IMR-90 (cell line): ENCODE measurements around the gene DOCK9. TPM values are rescaled to one million over a fixed set of nuclear protein-coding genes. Genes with fewer than 3 reads are reported as not detected.

Experiments used
- ATAC-seq: fragments of 200-7000 bp; cut with Tn5 transposase; 2 replicates; pipeline ENCODE4 v1.9.1; 2020; ENCODE audit warnings: low read depth, mild to moderate bottlenecking, moderate library complexity
- BruUV-seq: library from RNA; stranded (reverse); fragments of 400-500 nt; replicated peaks from 2 replicates; lab custom pipeline; 2021; lab: Mats Ljungman, UMichigan
- CTCF ChIA-PET: fragments of 300-600 bp; formaldehyde crosslinking; extraction: SDS; loops from one replicate; lab custom pipeline; 2021; ENCODE audit warnings: antibody characterized with exemption; lab: Yijun Ruan, JAX
- POLR2A ChIA-PET: fragments of 300-600 bp; sonication (Branson Sonifier 250); formaldehyde crosslinking; loops from one replicate; lab custom pipeline; 2022; ENCODE audit warnings: antibody characterized with exemption; ENCODE audit not compliant: unreplicated experiment; lab: Charles Lee
- DNase-seq: peaks from one replicate; pipeline ENCODE4 v3.0.0; 2013
- H2AFZ ChIP-seq: replicated peaks from 2 replicates; pipeline ENCODE3; 2013; ENCODE audit warnings: low read length, mild to moderate bottlenecking; ENCODE audit not compliant: poor library complexity
- H2AK5ac ChIP-seq: 2 replicates; pipeline ENCODE4 v1.6.1; 2013; ENCODE audit warnings: low read depth, low read length, inconsistent platforms
- H2AK9ac ChIP-seq: replicated peaks from 2 replicates; pipeline ENCODE3; 2013; ENCODE audit warnings: mild to moderate bottlenecking, low read depth, low read length, moderate library complexity; ENCODE audit not compliant: poor library complexity
- H2BK120ac ChIP-seq: 2 replicates; pipeline ENCODE4 v1.6.1; 2013; ENCODE audit warnings: low read depth, low read length, inconsistent platforms
- H2BK15ac ChIP-seq: 3 replicates; pipeline ENCODE4 v1.6.1; 2013; ENCODE audit warnings: low read depth, low read length, inconsistent platforms
- H2BK20ac ChIP-seq: 2 replicates; pipeline ENCODE4 v1.6.1; 2013; ENCODE audit warnings: low read depth, mild to moderate bottlenecking, inconsistent platforms, low read length, moderate library complexity
- H2BK5ac ChIP-seq: 2 replicates; pipeline ENCODE4 v1.6.1; 2013; ENCODE audit warnings: mild to moderate bottlenecking, low read depth, low read length, inconsistent platforms; ENCODE audit not compliant: poor library complexity, severe bottlenecking
- H3K14ac ChIP-seq: replicated peaks from 2 replicates; pipeline ENCODE4 v1.6.1; 2013; ENCODE audit warnings: low read depth, low read length, inconsistent platforms
- H3K18ac ChIP-seq: 2 replicates; pipeline ENCODE4 v1.6.1; 2013; ENCODE audit warnings: low read depth, low read length, control low read depth
- H3K23ac ChIP-seq: 2 replicates; pipeline ENCODE4 v1.6.1; 2013; ENCODE audit warnings: low read depth, low read length, inconsistent platforms
- H3K27ac ChIP-seq: 2 replicates; pipeline ENCODE4 v1.5.1; 2013; ENCODE audit warnings: mild to moderate bottlenecking, control low read depth, low read length; ENCODE audit not compliant: insufficient read depth
- H3K27me3 ChIP-seq: 2 replicates; pipeline ENCODE4 v1.6.1; 2013; ENCODE audit warnings: low read length; ENCODE audit not compliant: control insufficient read depth, insufficient read depth
- H3K36me3 ChIP-seq: 2 replicates; pipeline ENCODE4 v1.6.1; 2013; ENCODE audit warnings: low read length, mixed read lengths; ENCODE audit not compliant: control insufficient read depth, insufficient read depth
- H3K4ac ChIP-seq: 2 replicates; pipeline ENCODE4 v1.6.1; 2013; ENCODE audit warnings: low read depth, low read length, inconsistent platforms
- H3K4me1 ChIP-seq: 2 replicates; pipeline ENCODE4 v1.6.1; 2013; ENCODE audit warnings: low read length, mixed read lengths; ENCODE audit not compliant: control insufficient read depth, insufficient read depth
- H3K4me2 ChIP-seq: 2 replicates; pipeline ENCODE4 v1.6.1; 2013; ENCODE audit warnings: low read depth, mild to moderate bottlenecking, control low read depth, low read length, moderate library complexity
- H3K4me3 ChIP-seq: 2 replicates; pipeline ENCODE4 v1.5.1; 2013; ENCODE audit warnings: low read depth, mild to moderate bottlenecking, control low read depth, low read length, moderate library complexity; ENCODE audit not compliant: insufficient read depth
- H3K56ac ChIP-seq: 2 replicates; pipeline ENCODE4 v1.6.1; 2013; ENCODE audit warnings: low read length, inconsistent platforms; ENCODE audit not compliant: insufficient read depth; ENCODE audit errors: extremely low read depth
- H3K79me1 ChIP-seq, 2 experiments: 2 replicates each; pipeline ENCODE4 v1.6.1; 2013; ENCODE audit warnings: low read length in 2 of 2, inconsistent platforms in 1 of 2, low read depth in 1 of 2
- H3K9ac ChIP-seq: 2 replicates; pipeline ENCODE4 v1.6.1; 2013; ENCODE audit warnings: low read depth, low read length, control low read depth
- H3K9me1 ChIP-seq: 2 replicates; pipeline ENCODE4 v1.6.1; 2013; ENCODE audit warnings: low read length, inconsistent platforms; ENCODE audit not compliant: insufficient read depth
- H3K9me3 ChIP-seq: 2 replicates; pipeline ENCODE4 v1.6.1; 2013; ENCODE audit warnings: low read length; ENCODE audit not compliant: control insufficient read depth, insufficient read depth
- H4K20me1 ChIP-seq: 2 replicates; pipeline ENCODE4 v1.6.1; 2013; ENCODE audit warnings: low read length, inconsistent platforms; ENCODE audit not compliant: insufficient read depth
- H4K5ac ChIP-seq: 2 replicates; pipeline ENCODE4 v1.6.1; 2013; ENCODE audit warnings: mild to moderate bottlenecking, low read depth, low read length, control low read depth
- H4K8ac ChIP-seq, 2 experiments: 2 replicates each; pipeline ENCODE4 v1.6.1; 2013; ENCODE audit warnings: low read depth in 2 of 2, low read length in 2 of 2, control low read depth in 1 of 2, inconsistent platforms in 1 of 2
- H4K91ac ChIP-seq: 2 replicates; pipeline ENCODE4 v1.6.1; 2013; ENCODE audit warnings: low read depth, low read length, inconsistent platforms; ENCODE audit not compliant: insufficient read depth
- CHD1 ChIP-seq: IDR thresholded peaks from 2 replicates; pipeline ENCODE4 v1.6.1; 2012; ENCODE audit warnings: low read depth, low read length, improper control_type of control experiment
- POLR2A ChIP-seq: IDR thresholded peaks from 2 replicates; pipeline ENCODE4 v1.6.1; 2012; ENCODE audit warnings: mild to moderate bottlenecking, low read depth, low read length
- RFX5 ChIP-seq: IDR thresholded peaks from 2 replicates; pipeline ENCODE4 v1.8.0; 2012; ENCODE audit warnings: low read depth, mild to moderate bottlenecking, low read length, moderate library complexity
- WGBS, 2 experiments: methylation state at CpG; one replicate each; pipeline versions ENCODE4 v1.1.5 to v1.1.7; 2013; ENCODE audit warnings: missing lambda C conversion rate in 2 of 2; ENCODE audit not compliant: insufficient read length in 1 of 2; ENCODE audit errors: extremely low coverage in 2 of 2; 5-methylcytosine and 5-hydroxymethylcytosine counted together
- dilution Hi-C: fragments of 300-500 bp; cut with HindIII; formaldehyde crosslinking; loops from one replicate; pipeline ENCODE4 v1.14.3; 2018; ENCODE audit warnings: low sequenced_read_pairs; ENCODE audit not compliant: unreplicated experiment
- in situ Hi-C: fragments of 300-500 bp; cut with MboI; formaldehyde crosslinking; loops from 3 replicates; pipeline ENCODE4 v1.14.3; 2019; ENCODE audit warnings: low sequenced_read_pairs, inconsistent platforms, mixed read lengths
- intact Hi-C: fragments of 100-400 bp; cut with micrococcal nuclease; formaldehyde crosslinking; loops from 2 replicates; pipeline ENCODE4 v1.10.0; 2022
- polyA plus RNA-seq, 3 experiments: library from polyadenylated mRNA; depleted of rRNA; stranded (reverse); fragments of >200 nt; gene quantifications; 2 replicates each; pipeline ENCODE4 v1.2.3, GENCODE V29; 2012; ENCODE audit warnings: low replicate concordance in 1 of 3
- total RNA-seq: library from RNA; depleted of rRNA; stranded (reverse); fragments of >200 nt; gene quantifications from 2 replicates; pipeline ENCODE4 v1.2.3, GENCODE V29; 2012

The DOCK9 gene
- total and polyA plus RNA-seq, 2 of the 4 experiments (the other 2 are of a cell fraction), result 4.8 to 7.2 TPM

- in situ Hi-C loops (no loop called here), intact Hi-C loops (no loop called here), dilution Hi-C loops (no loop called here)
- Histone ChIP-seq H3K27me3 (no peaks in the 10 kb centered on the region), H3K18ac (no peak overlapping the region), H3K9ac (no peak overlapping the region), H2BK20ac (no peak overlapping the region), H3K56ac (no peak overlapping the region), H2BK15ac (no peak overlapping the region), H4K91ac (no peak overlapping the region), H2AFZ (no peak overlapping the region), H2BK120ac (no peak overlapping the region), H3K14ac (no peak overlapping the region), H3K4me2 (no peak overlapping the region), H2AK9ac (no peak overlapping the region), H3K36me3 (peaks cover 3% of the 10 kb centered on the region; the same call in 1 of the 2 replicates), H2AK5ac (no peak overlapping the region), H3K4me3 (no peak overlapping the region), H3K23ac (no peak overlapping the region), H3K9me1 (no peaks in the 10 kb centered on the region), H3K4me1 (no peaks in the 10 kb centered on the region), H4K8ac (no peak overlapping the region), H3K79me1 (no peaks in the 10 kb centered on the region), H4K5ac (no peak overlapping the region), H2BK5ac (no peak overlapping the region), H3K27ac (no peak overlapping the region), H3K4ac (no peak overlapping the region), H3K9me3 (no peaks in the 10 kb centered on the region), H4K20me1 (no peaks in the 10 kb centered on the region)
- no peak for ATAC-seq
- ChIA-PET CTCF (interaction anchor here (1.2 to 2.0 kb wide), 2 partner anchors 17 to 27 kb away, joined by 3 to 5 read pairs; no protein-coding TSS in a partner anchor), POLR2A (no interaction called here)
- WGBS, 2 experiments, result no CpG with 5 or more reads among the region's 1 CpG
- TF ChIP-seq POLR2A (no peak), RFX5 (no peak), CHD1 (no peak)
- no TSS peak for BruUV-seq
- DNase-seq, result no peak
Measured at GRCh38 chr13:98866882-98867281, 111.0 kb downstream of the DOCK9 start.
